Testis (tissue), 2 donors: ENCODE measurements around the gene MAP3K12.

Experiments used
- POLR2A ChIP-seq: fragments of 450-650 bp; IDR thresholded peaks from one replicate; pipeline ENCODE4 v1.6.1; 2017; ENCODE audit warnings: antibody characterized with exemption, mild to moderate bottlenecking, moderate library complexity
- TF ChIP-seq, protein P1 (sequence below), 3 experiments: fragments of 450-650 bp in 2 of 3; fragments of 200-600 bp in 1 of 3; sonication (generic) in 1 of 3; IDR thresholded peaks; one replicate each; pipeline ENCODE4 v1.5.1; 2016 to 2019; ENCODE audit warnings: antibody characterized with exemption in 3 of 3, mild to moderate bottlenecking in 2 of 3, moderate library complexity in 1 of 3

DNA sequence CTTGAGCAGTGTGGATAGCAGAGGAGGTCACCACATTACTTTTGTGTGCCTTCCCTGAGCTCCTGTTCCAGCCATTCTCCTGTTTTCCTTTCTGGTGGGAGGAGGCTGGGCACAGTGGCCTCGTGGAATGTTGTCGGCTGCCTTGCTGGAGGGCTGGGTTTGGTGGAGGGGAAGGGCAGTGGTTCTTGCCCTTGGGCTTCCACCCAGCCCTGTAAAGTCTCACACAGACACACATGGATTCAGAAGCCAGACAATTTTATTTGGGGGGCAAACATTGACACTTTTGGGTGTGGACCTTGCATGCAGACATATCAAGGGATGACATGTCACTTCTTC lies 7.2 kb upstream of the MAP3K12 start:
- TF ChIP-seq, protein P1, sequence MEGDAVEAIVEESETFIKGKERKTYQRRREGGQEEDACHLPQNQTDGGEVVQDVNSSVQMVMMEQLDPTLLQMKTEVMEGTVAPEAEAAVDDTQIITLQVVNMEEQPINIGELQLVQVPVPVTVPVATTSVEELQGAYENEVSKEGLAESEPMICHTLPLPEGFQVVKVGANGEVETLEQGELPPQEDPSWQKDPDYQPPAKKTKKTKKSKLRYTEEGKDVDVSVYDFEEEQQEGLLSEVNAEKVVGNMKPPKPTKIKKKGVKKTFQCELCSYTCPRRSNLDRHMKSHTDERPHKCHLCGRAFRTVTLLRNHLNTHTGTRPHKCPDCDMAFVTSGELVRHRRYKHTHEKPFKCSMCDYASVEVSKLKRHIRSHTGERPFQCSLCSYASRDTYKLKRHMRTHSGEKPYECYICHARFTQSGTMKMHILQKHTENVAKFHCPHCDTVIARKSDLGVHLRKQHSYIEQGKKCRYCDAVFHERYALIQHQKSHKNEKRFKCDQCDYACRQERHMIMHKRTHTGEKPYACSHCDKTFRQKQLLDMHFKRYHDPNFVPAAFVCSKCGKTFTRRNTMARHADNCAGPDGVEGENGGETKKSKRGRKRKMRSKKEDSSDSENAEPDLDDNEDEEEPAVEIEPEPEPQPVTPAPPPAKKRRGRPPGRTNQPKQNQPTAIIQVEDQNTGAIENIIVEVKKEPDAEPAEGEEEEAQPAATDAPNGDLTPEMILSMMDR (IDR thresholded peaks at IDR 0.05), result no peak
- no peak for TF ChIP-seq POLR2A
